Left renal cortex interstitium (tissue), 4 donors: ENCODE data around the gene RAP2A. TPM values are rescaled to one million over a fixed set of nuclear protein-coding genes. Genes with fewer than 3 reads are reported as not detected.

Experiments
- DNase-seq, 4 donors: peaks; one replicate each; pipeline ENCODE4 v3.0.0-alpha.2; 2013; ENCODE audit warnings: low read depth in 4 of 4, low spot score in 2 of 4, missing footprints in 1 of 4
- polyA plus RNA-seq, 4 donors: library from polyadenylated mRNA; unstranded; fragments of 120-200 nt; gene quantifications; one replicate each; pipeline ENCODE4 v1.2.1, GENCODE V29; 2013; ENCODE audit not compliant: insufficient read length in 4 of 4

Gene RAP2A
- polyA plus RNA-seq, 4 donors, result 36.6 to 42.5 (median 40.9) TPM

DNA sequence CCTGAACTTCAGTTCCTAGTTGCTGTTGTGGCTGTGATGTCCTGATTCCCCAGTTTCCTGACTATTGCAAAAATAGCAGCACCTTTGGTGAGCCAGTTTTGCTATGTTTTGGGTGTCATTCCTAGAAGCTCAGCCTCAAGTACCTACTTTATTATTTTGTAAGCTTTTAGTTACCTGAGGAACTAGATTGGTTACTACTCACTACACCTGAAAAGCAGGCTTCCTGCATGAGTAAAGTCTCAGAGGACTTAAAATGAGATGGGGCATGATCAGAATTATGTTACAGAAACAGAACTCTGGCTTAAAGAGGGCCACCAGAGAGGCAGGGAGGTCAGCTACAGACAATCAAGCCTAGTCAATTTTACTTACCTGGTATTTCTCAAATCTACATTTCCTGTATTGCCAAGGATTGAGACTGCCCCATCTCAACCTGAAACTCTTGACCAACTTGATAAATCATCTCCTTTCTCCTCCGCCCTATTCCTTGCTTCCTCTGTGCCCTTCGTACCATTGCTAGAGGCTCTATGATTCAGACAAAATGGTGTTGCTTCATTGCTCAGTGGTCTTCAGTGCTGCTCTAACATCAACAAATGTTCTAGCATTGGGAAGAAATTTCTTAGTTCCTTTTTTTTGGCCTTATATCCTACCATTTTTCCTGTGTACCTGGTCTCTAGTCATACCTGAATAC is 58.9 kb downstream of the RAP2A start:
- DNase-seq, result no peak

DNA sequence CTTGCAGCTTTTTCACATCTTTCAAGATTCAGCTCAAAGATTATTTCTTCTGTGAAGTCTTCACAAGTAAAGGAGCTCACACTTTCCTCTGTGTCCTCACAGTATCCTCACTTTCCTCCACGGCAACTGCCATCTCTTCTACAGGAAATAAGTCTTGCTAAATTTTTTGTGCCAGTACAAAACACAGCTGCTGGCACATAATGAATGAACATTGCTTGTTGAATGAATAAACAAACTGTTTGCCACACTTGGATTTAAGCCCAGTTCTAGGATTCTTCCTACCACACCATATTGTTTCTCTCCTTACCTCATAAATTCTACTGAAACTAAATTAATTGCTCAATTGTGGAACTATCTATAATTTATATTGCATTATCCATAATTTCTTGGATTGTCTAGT is 59.5 kb downstream of the RAP2A start:
- DNase-seq, result no peak

DNA sequence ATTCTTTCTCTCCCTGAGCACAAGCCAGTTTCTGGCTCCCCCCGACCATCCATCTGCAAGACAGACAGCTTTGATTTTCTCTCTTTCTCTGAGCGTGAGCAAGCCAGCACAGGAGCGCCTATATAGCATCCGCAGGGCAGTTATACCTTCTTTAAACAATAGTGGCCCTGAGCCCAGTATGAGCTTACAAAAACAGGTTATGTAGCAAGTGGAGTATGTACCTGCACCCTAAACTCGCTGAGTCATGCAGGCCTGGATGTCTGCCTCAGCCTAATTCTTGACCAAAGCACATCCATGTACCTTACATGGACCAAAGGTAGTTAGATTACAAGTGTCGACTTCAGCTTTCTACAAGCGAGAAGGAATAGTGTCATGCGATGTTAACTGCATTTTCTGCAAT is 61.7 kb downstream of the RAP2A start:
- DNase-seq, result no peak

DNA sequence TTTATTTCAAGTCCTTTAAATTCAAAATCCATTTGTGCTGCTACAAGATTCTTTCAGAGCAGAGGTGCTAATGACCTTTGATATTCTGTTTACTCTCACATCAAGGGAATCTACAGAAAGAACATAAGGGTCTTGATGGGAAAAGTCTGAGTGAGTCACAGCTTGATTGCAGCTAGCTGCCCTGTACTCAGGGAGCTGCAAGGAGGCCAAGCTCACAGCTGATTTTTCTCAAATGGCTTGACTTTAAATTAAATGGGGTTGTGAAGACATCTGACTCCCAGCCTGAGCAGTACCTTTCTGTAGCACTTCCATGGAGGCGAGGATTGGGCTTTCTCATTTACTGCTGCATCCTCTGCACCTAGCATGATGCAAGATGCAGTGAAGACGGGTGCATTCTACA is 62.5 kb downstream of the RAP2A start:
- no peak for DNase-seq

DNA sequence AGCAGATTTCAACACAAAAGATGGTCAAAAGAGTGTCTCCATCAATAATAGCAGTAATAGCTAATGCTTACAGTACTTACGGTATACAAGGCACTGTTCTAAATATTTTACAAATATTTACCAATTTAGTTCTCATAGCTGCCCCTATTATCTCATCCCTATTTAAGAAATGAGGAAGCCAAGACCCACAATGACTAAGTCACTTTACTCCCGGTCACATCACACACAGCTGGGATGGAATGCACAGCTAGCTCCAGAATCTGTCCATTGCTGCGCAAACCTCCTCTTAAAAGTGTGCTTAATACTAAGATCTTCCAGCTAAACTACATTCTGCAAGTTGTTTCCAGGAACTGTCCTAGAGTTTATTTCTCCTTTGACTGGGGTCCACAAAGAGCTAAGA is 63.4 kb downstream of the RAP2A start:
- DNase-seq, result no peak

DNA sequence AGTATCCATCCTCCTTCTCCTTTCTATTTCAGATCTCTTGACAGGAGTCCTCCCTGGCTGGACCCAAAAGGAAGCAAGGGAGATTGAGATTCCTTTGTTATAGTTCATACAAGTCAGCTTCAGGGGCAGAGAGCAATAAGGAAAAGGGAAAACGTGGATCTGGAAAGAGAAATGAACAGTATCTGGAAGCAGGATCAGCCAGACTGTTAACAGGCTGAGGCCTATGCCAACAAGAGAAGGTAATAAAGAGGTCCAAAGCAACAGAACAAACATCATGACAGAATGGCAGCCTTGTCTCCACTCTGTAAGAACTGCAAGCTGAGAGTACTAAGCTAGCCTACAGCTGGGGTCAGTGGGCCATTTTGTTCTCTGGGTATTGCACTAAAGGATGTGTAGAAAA is 64.5 kb downstream of the RAP2A start:
- no peak for DNase-seq

DNA sequence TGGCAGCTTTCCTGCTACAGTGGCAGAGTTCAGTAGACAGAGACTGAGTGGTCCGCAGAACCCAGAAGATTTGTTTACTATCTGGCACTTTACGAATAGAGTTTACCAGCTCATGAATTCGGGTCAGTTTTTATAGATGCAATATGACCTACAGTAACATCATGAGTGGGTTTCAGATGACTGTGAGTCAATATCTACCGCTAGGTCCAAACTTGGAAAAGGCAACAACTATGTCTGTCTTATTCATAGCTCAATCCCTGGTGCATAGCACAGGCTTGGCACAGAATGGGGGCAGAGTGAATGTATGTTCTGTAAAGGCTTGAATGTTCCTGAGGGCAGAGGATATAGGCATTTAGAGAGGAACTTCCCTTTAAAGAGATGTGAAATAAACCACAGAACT is 65.2 kb downstream of the RAP2A start:
- no peak for DNase-seq

DNA sequence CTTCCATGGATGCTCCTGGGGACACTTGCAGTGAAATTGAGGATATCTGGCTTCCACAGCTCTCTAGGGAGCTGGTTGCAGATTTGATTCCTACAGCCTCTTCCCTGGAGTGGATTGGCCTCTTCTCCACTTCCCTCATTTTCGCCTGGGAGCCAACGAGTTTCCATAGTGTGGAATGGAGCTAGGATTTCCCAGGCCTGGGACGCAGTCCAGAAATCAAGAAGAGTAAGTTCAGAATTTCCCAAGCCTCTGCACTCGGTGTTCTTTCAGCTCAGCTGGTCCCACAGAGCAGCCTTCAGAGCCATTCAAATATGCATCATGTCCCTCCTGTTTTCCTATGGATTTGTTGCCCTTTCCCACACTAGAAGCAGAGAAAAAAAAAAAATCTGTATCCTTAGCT is 68.2 kb downstream of the RAP2A start:
- no peak for DNase-seq

DNA sequence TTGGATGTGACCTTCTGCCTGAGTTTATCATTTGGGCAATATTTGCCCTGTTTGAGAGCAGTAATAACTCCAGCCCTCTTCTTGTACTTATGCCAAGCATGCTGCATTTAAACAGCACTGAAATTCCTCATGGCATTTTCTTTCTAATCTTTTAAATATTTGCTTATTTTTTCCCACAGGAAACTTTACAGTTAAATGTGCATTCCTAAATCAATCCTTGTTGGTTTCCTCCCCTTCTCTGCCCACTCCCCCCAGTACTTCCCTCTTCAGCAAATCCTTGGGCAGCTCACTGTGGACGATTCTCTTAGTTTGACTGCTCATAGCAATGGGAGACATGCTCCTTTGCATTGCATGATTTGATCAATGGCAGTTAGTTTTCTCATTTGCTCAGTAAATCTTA is 68.7 kb downstream of the RAP2A start:
- no peak for DNase-seq

DNA sequence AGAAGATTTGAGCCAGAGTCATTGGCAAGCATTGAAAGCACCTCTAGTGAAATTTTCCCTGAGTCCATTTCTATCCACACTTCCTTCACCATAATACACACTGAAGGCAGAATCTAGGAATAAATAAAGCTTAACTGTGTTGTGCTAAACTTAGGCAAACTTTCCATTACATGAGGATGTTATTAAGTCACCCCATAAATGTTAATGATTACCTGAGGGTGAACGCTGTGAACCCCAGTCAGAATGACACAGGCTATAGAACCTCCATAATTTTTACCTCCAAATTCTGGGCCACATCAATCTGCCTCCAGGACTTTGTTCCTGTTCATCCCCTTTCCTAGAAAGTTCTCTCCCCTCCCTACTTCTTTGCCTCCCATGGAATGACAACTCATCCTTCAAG is 71.0 kb downstream of the RAP2A start:
- DNase-seq, result no peak

DNA sequence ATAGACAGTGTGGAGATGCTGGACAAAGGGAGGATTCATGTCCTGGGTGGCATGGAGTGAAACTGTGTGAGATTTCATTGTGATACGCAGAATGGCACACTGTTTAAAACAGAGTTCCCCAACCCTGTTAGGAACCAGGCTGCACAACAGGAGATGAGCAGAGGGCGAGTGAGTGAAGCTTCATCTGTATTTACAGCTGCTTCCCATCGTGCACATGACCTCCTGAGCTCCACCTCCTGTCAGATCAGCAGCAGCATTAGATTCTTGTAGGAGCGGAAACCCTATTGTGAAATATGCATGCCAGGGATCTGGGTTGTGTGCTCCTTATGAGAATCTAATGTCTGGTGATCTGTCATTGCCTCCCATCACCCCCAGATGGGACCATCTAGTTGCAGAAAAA is 72.5 kb downstream of the RAP2A start:
- DNase-seq, result no peak

DNA sequence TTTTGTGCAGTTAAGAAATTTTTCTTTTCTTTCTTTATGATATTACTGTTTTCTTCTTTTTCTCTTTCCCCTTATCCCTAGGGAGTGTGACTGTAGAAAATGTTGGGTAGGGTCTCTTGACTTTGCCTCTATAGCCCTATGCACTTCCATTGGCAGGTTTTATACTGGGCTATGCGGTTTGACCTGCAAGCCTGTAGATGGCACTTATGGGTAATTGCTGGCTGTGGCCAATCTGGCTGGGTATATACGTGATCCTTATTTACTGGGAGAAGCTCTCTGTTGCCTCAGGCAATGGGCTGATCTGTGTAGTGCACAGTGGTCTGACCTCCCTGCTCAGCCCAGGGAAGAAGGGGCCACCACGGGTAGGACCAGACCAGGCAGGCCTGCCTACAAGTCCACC is 78.8 kb downstream of the RAP2A start:
- no peak for DNase-seq

DNA sequence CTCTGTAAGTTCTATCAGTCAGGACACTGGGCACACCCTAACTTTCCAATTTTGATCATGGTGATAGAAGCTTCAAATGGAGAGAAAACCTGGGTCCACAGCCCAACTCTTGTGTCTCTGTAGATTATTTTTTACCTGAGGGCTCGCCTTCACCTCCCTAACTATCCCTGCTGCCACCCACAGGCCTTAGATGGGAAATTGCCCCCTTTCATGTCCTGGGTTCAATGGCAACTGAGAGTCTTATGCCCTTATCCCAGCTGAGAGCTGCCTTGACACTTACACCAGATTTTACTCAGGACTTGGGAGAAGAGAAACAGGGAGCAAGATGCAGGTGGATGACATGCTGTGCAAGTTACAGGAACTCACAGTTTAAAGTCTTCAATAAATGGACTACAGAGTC is 81.7 kb downstream of the RAP2A start:
- no peak for DNase-seq

DNA sequence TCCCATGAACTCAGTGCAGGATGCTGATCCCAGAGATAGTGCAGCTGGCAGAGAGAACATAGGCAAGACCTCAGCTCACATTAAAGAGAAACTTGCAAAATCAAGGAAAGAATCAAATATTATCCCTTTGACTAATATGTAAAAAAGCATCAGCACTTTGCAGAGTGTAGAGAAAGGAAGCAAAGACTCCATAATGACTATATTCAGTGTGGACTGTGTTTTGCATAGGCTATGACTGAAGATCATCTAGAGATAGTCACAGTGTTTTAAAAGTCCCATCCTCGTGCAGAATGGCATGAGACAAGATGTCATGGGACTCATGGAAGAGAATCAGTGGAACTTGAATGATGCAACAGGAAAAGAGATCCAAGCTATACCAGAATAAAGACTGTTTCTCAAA is 84.0 kb downstream of the RAP2A start:
- no peak for DNase-seq

Other genes starting within 250 kb of the RAP2A start
- 10 to 100 TPM; 59.5 to 68.6 (median 62.5) TPM for gene MBNL2, start 211.8 kb upstream of the RAP2A start, polyA plus RNA-seq